HTERT RPE-1 (cell line): ENCODE data around the gene CFB.
"Not testable (repeated sequence)": the region's sequence is repeated elsewhere in the genome, so short reads cannot be mapped to it uniquely, and the experiment has no call there.

ENCODE experiments used
- in situ Hi-C: fragments of 300-500 bp; cut with MboI; formaldehyde crosslinking; loops from 4 replicates; pipeline ENCODE4 v1.14.3; 2020; ENCODE audit warnings: low sequenced_read_pairs

The CFB gene

DNA sequence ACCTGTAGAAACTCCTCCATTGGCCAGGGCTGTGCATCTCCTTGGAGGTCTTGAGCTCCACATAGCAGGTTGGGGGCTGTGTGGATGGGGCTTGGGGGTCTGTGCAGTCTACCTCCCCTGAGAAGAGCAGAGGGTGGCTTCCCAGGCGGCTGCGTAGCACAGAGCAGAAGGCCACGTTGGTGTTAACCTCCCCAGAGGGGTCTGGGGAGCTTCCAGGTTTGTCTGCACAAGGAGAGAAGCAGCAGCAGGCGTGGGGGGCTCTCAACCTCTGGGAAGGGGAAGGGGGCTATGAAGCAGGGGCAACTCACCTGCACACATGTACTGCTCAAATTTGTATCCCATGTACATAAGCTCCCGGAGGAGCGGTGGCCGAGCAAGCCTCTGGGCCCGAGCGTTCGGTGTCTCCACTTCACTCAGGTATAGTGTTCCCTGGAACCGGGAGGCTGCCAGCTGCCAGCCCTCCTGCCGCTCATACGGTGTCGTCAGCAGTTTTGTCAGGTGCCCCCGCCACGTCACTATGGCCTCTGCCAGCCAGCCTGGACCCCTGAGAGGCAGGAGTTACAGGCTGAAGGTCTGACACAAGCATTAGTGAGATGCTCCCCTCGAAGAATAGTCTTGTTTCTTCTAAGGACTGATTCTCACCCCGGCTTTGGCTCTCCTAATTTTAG is 24.8 kb downstream of the CFB start:
- in situ Hi-C loops: no loop called here

DNA sequence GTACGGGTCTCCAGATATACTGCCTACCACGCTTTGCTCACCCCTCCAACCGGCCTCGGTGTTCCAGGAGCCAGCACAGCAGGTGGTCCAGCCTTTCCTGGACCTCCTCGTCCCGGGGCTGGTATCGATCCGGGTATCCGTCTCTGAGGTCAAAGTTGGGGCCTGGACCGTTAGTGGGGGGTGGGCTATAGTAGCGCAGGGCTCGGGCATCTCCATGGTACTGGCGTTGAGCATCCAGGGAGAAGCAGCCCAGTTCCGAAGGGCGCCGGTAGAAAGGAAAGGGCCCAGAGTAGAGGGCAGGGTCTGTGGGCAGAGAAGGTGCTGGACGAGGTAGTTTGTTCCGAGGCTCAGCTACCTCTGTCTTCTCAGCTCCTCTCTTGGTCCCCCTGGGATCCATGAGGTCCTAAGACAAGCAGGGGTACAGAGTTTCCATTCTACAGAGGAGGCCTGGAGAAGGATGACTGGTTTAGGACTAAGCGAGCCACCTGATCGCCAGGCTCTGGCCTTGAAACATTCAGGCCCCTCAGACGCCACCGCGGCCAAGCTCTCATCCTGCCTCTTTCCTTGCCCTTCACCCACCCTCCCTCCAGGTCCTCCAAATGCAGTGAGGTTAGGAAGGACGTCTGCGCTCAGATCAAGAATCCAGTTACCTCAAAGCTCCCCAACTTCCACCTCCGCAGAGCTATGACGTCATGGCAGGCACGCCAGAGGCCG is 25.5 kb downstream of the CFB start:
- in situ Hi-C loops: no loop called here

DNA sequence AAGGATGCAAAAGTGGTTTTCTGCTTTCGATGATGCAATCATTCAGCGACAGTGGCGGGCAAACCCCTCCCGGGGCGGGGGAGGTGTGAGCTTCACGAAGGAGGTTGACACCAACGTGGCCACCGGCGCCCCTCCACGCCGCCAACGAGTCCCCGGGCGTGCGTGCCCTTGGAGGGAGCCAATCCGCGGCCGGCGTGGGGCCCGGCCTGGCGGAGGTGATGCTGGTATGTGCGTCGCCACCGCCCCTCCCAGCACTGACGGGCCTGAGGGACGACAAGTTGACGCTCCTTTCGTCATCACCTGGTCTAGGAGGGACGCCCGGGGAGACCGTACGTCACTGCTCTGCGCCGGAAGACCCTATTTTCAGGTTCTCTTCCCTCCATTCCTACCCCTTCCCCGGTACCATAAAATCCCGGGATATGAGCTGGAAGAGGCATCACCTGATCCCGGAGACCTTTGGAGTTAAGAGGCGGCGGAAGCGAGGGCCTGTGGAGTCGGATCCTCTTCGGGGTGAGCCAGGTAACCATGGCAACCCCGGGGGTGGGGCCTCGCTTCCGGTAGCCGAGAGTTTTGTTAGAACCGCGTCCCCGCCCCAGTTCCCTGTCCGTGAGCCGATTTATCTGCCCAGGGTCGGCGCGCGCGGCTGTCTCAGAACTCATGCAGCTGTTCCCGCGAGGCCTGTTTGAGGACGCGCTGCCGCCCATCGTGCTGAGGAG is 26.3 kb downstream of the CFB start, which contains the start of gene DXO:
Gene DXO, minus strand, starts transcription at position 146 of the 716 bp plus-strand sequence. CDS start 463 bp downstream, outside the sequence.
- in situ Hi-C loops: no loop called here

DNA sequence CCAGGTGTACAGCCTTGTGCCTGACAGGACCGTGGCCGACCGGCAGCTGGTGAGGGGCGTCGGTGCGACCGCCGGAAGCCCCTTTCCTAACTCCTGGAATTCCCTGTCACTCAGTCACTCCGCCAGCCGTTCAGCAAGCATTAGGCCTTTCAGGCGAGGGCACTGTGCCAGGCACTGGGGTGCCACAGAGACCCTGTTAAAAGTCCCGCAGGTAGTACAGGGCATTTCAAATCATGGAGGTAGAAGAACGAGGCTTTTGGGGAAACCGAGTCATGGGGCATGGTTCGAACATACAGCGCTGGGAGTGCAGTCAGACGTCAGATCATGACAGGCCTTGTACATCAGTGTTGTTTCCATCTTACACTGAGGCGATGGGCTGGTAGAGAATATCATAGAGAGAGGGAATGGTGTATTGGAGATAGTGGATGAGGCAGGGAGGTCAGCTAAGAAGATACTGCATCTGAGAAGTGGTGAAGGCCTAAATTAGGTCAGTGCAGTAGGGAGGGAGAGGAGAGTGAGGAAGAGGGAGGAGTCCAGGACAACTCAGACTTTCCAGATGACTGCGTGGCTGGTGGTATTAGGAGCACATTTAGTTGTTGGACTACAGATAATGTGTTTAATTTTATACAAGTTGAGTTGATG is 26.9 kb downstream of the CFB start:
- in situ Hi-C loops: no loop called here

DNA sequence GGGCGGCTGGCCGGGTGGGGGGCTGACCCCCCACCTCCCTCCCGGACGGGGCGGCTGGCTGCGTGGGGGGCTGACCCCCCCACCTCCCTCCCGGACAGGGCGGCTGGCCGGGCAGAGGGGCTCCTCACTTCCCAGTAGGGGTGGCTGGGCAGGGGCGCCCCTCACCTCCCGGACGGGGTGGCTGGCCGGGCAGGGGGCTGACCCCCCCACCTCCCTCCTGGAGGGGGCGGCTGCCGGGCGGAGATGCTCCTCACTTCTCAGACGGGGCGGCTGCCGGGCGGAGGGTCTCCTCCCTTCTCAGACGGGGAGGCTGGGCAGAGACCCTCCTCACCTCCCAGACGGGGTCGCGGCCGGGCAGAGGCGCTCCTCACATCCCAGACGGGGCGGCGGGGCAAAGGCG is 30.2 kb downstream of the CFB start:
- in situ Hi-C loops: not testable (repeated sequence)

DNA sequence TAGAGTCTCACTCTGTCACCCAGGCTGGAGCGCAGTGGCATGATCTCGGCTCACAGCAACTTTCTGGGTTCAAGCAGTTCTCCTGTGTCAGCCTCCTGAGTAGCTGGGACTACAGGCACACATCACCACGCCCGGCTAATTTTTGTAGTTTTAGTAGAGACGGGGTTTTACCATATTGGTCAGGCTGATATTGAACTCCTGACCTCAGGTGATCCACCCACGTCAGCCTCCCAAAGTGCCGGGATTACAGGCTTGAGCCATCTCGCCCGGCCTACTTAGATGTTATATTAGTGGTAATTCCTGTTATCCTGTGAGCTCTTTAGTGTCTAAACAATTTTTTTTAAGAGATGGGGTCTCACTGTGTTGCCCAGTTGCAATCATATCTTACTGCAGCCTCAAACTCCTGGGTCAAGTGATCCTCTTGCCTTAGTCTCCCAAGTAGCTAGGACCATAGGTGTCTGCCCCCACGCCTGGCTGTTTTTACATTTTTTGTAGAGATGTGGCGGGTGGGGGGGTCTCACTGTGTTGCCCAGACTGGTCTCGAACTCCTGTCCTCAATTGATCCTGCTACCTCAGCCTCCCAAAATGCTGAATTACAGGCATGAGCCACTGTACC is 32.0 kb downstream of the CFB start:
- in situ Hi-C loops: no loop called here

DNA sequence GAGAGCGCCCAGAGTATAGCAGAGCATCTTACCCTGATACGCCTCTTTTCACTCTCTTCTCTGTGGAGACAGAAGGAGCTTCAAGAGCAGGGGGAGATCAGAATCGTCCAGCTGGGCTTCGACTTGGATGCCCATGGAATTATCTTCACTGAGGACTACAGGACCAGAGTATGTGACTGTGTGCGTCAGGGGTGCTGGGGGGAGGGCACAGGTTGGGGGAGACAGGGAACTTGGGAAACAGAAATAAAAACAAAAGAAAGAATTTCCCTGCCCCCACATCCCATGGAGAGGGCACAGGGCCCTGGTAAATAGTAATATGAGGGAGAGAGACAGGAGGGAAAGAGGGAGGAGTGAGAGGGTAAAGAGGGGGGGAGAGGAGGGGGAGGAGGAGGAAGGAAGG is 32.9 kb downstream of the CFB start:
- in situ Hi-C loops: no loop called here

DNA sequence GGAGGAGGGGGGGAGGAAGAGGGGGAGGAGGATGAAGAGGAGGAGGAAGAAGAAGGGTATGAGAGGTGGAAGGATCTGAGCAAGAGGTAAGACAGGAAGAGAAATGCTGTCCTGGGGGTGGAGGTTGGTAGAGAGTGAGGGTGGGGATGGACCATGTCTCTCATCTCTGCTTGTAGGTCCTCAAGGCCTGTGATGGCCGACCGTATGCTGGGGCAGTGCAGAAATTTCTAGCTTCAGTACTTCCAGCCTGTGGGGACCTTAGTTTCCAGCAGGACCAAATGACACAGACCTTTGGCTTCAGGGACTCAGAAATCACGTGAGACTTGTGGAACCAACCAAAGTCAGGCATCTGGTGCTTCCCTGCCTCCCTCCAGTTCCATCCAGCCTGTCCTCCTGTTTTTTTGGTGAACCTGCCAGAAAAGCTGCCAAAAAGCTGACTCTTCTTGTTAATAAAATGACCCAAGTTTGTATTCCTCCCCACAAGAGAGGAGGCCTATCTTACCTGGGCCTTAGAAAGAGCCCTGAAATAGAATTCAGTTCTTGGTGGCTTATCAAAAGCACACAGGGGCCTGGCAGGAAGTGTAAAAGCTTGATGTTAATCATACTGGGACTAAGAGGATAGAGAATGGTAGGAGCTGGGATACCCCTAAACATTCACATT is 33.5 kb downstream of the CFB start:
- in situ Hi-C loops: no loop called here

DNA sequence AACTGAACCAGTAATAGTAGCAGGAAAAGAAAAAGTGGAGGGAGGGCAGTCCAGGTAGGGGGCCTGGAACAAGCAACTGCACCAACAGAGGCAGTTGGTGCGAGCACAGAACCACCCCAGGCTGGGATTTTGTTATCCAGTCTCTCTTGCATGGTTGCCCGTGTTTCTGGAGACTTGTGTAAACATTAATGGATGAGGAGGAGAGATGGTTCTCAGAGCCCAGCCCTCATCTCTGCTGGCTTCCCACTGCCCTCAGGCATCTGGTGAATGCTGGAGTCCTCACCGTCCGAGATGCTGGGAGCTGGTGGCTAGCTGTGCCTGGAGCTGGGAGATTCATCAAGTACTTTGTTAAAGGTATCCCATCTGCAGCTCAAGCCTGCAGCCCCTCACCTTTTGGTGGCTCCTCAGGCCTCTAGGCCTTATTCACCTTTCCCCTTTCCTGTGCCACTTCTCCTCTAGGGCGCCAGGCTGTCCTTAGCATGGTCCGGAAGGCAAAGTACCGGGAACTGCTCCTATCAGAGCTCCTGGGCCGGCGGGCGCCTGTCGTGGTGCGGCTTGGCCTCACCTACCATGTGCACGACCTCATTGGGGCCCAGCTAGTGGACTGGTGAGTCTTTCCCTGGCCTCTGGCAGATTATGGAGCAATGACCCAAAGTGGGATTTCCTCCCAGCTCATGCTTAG is 34.4 kb downstream of the CFB start:
- in situ Hi-C loops: not testable (repeated sequence)

DNA sequence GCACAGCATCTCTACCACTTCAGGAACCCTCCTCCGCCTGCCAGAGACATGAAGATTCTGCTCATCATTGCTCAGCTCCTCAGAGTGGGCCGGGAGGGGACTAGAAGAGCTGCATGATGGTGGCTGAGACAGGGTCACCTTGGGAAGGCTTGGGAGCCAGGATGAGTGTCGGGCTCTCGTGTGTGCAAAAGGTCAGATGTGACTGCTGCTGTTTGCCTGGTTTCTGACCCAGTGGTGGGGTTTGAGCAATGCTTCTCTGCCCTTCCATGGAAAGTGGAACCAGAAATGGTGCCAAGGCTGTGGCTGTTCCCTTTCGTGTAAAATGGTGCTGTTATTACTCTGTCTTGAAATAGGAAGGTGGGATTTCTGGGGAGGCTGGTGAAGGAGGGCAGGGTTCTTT is 35.1 kb downstream of the CFB start:
- in situ Hi-C loops: not testable (repeated sequence)

DNA sequence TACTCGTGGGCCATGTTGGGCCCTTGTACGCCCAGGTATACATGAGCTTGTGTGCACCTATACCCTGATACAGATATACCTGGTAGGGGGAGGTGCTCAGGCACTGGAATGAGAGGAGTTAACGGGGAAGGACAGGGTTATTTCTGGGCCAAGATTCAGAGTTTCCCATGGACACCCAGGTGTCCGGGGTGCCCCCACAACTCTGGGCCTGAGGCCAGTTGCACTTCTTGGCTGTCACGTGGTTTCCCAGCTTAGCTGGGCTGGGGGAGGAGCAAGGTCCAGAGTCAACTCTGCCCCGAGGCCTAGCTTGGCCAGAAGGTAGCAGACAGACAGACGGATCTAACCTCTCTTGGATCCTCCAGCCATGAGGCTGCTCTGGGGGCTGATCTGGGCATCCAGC is 35.8 kb downstream of the CFB start, which contains the start of gene C4A:
Gene C4A, plus strand, starts transcription at position 314 of the 400 bp plus-strand sequence. Its CDS starts 51 bp downstream, at position 365.
- in situ Hi-C loops: not testable (repeated sequence)

DNA sequence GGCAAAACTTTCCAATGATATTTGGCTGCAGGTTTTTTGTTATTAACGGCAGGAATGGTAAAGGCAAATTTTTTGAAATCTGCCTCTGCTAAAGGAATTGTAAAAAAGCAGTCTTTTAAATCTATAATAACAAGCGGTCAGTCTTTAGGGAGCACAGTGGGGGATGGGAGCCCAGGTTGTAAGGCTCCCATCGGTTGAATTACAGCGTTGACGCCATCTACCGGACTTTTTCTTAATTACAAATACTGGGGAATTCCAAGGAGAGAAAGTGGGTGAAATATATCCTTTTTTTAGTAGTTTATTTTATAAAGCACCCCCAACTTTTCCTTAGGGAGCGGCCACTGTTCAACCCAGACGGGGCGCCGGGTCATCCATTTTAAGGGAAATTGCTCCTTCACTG is 43.5 kb downstream of the CFB start:
- in situ Hi-C loops: not testable (repeated sequence)

DNA sequence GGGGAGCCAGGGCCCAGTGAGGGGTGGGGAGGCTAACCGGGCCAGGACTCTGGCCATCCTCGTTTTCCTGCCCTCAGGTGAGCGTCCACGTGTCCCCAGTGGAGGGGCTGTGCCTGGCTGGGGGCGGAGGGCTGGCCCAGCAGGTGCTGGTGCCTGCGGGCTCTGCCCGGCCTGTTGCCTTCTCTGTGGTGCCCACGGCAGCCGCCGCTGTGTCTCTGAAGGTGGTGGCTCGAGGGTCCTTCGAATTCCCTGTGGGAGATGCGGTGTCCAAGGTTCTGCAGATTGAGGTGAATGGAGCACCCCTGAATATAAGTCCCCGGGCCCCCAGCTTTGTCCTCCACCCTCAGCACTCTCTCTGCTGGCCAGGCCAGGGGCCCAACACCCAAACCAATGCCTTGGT is 48.5 kb downstream of the CFB start:
- in situ Hi-C loops: not testable (repeated sequence)

DNA sequence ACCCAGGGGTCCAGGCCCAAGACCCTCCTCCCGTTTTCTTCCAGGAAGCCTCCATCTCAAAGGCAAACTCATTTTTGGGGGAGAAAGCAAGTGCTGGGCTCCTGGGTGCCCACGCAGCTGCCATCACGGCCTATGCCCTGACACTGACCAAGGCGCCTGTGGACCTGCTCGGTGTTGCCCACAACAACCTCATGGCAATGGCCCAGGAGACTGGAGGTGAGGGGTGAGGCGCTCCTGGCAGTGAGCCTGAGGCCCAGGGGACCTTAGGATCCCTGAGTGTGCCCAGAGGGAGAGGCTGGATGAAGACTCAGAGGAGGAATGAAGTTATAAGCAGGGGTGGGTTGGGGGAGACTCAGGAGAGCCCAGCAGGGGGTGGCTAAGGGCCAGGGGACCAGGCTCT is 50.5 kb downstream of the CFB start:
- in situ Hi-C loops: not testable (repeated sequence)
